Mucosa of rectum (tissue), 2 donors: ENCODE results near the gene B4GALT5.
"Not testable (repeated sequence)": the region's sequence is repeated elsewhere in the genome, so short reads cannot be mapped to it uniquely, and the experiment has no call there.

Experiments
- H3K27ac ChIP-seq, 2 donors: one replicate each; pipeline ENCODE4 v1.7.0; 2013; ENCODE audit warnings: inconsistent platforms in 2 of 2, low read depth in 2 of 2, low read length in 2 of 2
- H3K27me3 ChIP-seq, 2 donors: one replicate each; pipeline ENCODE4 v1.7.0; 2013; ENCODE audit warnings: low read length in 2 of 2; ENCODE audit not compliant: control insufficient read depth in 2 of 2, insufficient read depth in 2 of 2
- H3K36me3 ChIP-seq, 2 donors: one replicate each; pipeline ENCODE4 v1.7.0; 2013; ENCODE audit warnings: low read length in 2 of 2; ENCODE audit not compliant: control insufficient read depth in 2 of 2, insufficient read depth in 2 of 2
- H3K4me1 ChIP-seq, 2 donors: one replicate each; pipeline ENCODE4 v1.7.0; 2013; ENCODE audit warnings: low read length in 2 of 2, mild to moderate bottlenecking in 1 of 2; ENCODE audit not compliant: control insufficient read depth in 2 of 2, insufficient read depth in 2 of 2
- H3K4me3 ChIP-seq, 2 donors: one replicate each; pipeline ENCODE4 v1.7.0; 2013; ENCODE audit warnings: low read length in 2 of 2
- H3K9ac ChIP-seq, 2 donors: one replicate each; pipeline ENCODE4 v1.7.0; 2013; ENCODE audit warnings: low read length in 2 of 2, low read depth in 1 of 2, mild to moderate bottlenecking in 1 of 2
- H3K9me3 ChIP-seq, 2 donors: one replicate each; pipeline ENCODE4 v1.7.0; 2013; ENCODE audit warnings: low read length in 2 of 2; ENCODE audit not compliant: control insufficient read depth in 2 of 2
- donor health status: healthy.
- donor health status: Normal muscosa, but diverticular disease.

The B4GALT5 gene

DNA sequence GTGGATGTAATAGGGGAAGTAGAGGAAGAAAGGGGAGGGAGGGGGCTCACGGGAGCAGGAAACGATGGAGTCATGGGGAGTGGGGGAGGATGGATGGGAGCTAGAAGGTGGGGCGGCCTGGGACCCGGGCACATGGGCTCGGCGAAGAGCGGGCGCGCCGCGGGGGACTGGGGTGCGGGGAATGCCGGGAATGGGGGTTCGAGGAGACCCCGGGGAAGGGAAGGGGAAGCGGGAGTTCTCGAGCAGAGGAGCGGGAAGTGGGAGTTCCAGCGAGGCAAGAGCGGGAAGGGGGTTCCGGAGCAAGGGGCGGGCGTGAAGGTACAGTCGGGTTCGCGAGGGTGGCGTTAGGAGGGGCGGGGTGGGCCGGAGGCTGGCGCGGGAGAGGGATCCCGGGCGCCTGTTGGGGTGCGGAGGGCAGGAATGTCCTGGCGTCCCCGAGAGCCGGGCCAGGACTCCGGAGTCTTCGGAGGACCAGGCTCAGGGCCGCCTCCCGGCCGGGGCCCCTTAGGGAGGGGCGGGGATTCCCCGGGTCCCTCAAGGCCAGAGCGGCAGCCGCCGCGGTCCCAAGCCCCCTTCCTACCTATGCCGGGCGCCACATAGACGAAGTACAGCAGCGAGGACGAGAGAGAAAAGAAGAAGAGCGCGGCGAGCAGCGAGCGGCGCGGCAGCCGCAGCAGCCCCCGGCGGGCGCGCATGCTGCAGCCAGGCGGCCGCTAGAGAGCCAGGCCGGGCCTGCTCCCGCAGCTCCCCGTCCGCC is 504 bp downstream of the B4GALT5 start:
- Histone ChIP-seq H3K9me3 (no peaks in the 10 kb centered on the region), H3K4me1 (peaks cover 12 to 18% of the 10 kb centered on the region in 2 donors), H3K27ac (peak overlapping the region; percentile 85 to 87), H3K36me3 (no peaks in the 10 kb centered on the region), H3K4me3 (peak overlapping the region; percentile 82 to 88), H3K27me3 (no peaks in the 10 kb centered on the region), H3K9ac (peak overlapping the region; percentile 81 to 97)

DNA sequence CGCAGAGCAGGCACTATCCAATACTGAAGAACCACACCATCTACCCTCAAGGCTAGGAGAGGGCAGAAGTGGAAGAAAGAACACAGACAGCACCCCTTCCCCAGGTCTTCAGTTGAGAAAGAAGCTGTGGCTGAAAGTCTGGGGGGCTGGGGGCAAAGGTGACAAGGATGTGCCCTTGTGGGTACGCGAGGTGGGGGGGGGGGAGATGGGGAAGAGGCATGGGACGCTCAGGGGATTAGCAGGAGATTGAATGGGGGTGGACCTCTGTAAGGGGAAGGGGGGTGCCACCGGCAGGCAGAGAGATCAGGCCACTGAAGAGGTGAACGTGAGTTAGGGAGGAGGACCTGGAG is 1.1 kb downstream of the B4GALT5 start:
- Histone ChIP-seq H3K36me3 (no peaks in the 10 kb centered on the region), H3K4me3 (peak overlapping the region; percentile 82 to 88), H3K27me3 (no peaks in the 10 kb centered on the region), H3K4me1 (peaks cover 12 to 18% of the 10 kb centered on the region in 2 donors), H3K9ac (peak overlapping the region; percentile 81 to 97), H3K27ac (peak overlapping the region; percentile 85 to 87), H3K9me3 (no peaks in the 10 kb centered on the region)

DNA sequence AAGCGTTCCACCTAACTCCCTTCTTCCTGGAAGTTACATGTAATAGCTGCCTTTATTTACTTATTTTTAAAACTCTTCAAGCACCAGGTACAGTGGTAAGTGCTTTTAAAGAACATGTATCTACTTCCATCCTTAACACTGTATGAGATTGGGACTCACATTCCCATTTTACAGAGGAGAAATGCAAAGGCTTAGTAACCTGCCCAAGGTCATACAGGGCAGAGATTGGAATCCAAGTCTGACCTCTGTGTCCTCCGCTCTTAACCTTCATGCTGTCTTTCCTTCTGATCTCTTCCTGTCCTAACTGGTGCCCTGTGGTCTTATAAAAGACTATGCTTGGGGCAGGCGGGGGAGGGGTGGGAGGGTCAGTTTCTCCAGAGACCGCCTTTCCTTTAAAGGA is 1.6 kb downstream of the B4GALT5 start:
- peak overlapping the region; percentile 82 to 88 for H3K4me3 ChIP-seq
- H3K36me3 ChIP-seq = no peaks in the 10 kb centered on the region
- no peaks in the 10 kb centered on the region for H3K27me3 ChIP-seq
- peak overlapping the region; percentile 5 to 97 for H3K9ac ChIP-seq
- H3K9me3 ChIP-seq = no peaks in the 10 kb centered on the region
- H3K27ac ChIP-seq = peak overlapping the region; percentile 85 to 87
- peaks cover 17 to 20% of the 10 kb centered on the region in 2 donors for H3K4me1 ChIP-seq

DNA sequence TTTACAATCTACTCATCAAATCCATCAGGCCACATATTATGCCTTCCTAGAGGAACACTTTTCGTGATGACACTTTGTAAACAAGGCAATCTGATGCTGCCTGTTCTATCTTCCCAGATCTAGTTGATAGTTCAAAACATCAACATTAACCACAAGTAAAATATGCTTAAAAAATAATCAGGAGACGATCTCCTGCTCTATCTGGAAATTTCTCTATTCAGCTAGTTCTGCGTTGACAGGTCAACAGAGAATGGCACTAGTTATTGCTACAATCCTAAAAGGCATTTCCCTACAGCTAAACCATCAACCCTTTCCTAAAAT is 2.1 kb downstream of the B4GALT5 start:
- H3K36me3 ChIP-seq = no peaks in the 10 kb centered on the region
- H3K27me3 ChIP-seq = no peaks in the 10 kb centered on the region
- peak overlapping the region; percentile 85 to 87 for H3K27ac ChIP-seq
- H3K4me3 ChIP-seq = peak overlapping the region; percentile 82 to 88
- no peaks in the 10 kb centered on the region for H3K9me3 ChIP-seq
- H3K9ac ChIP-seq = peak overlapping the region; percentile 5 to 97
- H3K4me1 ChIP-seq = peaks cover 21 to 25% of the 10 kb centered on the region in 2 donors

DNA sequence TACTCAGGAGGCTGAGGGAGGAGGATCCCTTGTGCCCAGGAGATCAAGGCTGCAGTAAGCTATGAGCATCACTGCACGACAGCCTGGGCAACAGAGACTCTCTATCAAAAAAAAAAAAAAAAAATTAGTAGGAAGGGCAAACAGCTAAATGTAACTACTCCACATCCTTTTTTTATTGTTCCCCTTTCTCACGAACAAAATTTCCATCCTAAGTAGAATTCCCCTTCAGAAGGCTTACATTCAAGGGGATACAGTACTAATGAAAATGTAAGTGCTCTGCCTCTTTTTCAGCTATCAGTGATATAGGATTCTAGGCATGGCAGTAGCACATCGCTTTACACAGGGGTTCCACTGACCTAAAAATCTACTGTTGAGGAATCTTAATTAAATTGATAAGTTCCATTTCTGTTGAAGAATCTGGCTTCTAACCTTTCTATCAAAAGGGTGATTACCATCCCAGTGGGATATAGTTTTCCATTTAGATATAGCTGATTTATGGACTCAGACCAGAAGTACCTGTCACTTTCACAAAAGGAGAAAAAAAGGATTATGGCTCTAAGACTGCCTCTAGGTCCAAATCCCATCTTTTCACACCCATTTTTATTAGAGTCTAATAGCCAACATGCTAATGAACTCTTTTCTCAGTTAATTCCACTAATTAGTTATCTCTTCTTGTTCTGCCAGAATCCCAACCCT is 2.6 kb downstream of the B4GALT5 start:
- Histone ChIP-seq H3K36me3 (no peaks in the 10 kb centered on the region), H3K9me3 (no peaks in the 10 kb centered on the region), H3K4me1 (peaks cover 23 to 29% of the 10 kb centered on the region in 2 donors), H3K9ac (peak overlapping the region in 1 of 2 donors; percentile 19), H3K4me3 (peak overlapping the region; percentile 9 to 82), H3K27me3 (no peaks in the 10 kb centered on the region), H3K27ac (peak overlapping the region in 1 of 2 donors; percentile 87)

DNA sequence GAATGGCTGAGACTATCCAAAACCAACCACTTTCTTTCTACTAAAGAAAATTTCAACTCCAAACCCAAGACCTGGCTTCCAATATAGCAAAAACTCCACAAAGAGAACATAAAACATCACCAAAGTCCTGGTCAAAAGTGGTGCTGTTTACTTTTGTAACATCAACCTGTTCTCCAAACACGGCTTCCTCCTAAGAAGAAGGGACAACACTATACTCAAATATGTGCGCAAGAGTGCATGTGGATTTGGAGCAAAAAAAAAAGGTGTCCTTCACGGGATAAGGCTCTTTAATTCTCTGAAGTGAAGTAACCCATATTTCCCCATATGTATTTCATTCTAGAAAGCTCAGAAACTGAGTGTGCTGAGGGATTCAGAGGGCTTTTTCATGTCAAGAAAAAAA is 6.6 kb downstream of the B4GALT5 start:
- peak overlapping the region; percentile 4 to 27 for H3K4me3 ChIP-seq
- H3K27me3 ChIP-seq = no peaks in the 10 kb centered on the region
- H3K9ac ChIP-seq = peak overlapping the region; percentile 64 to 69
- H3K9me3 ChIP-seq = no peaks in the 10 kb centered on the region
- H3K4me1 ChIP-seq = peaks cover 28% of the 10 kb centered on the region in 2 donors
- no peaks in the 10 kb centered on the region for H3K36me3 ChIP-seq
- H3K27ac ChIP-seq = peak overlapping the region; percentile 85 to 86

DNA sequence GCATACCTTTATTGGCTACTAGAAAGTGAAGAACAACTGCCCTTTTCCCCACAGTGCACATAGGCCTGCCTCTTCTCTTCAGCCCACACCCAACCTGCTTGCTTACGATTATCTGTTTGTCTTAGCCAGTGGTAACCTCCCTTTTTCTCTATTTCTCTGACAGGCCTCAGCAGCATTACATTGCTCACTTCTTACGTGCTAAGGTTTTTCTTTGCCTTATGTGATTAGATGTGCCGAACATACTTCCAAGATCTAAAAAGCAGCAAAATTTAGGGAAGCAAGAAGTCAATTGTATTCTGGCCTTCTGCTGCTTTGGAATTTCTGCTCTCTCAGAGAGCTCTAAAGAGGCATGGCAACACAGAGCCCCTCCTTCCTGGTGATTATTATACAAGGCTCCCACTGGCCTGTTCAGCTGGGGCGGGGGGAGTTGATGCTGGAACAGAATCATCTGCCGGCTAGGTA is 7.0 kb downstream of the B4GALT5 start:
- peak overlapping the region; percentile 64 to 69 for H3K9ac ChIP-seq
- peak overlapping the region; percentile 4 to 27 for H3K4me3 ChIP-seq
- peaks cover 23 to 24% of the 10 kb centered on the region in 2 donors for H3K4me1 ChIP-seq
- H3K36me3 ChIP-seq = no peaks in the 10 kb centered on the region
- peak overlapping the region; percentile 85 to 86 for H3K27ac ChIP-seq
- no peaks in the 10 kb centered on the region for H3K9me3 ChIP-seq
- no peaks in the 10 kb centered on the region for H3K27me3 ChIP-seq

DNA sequence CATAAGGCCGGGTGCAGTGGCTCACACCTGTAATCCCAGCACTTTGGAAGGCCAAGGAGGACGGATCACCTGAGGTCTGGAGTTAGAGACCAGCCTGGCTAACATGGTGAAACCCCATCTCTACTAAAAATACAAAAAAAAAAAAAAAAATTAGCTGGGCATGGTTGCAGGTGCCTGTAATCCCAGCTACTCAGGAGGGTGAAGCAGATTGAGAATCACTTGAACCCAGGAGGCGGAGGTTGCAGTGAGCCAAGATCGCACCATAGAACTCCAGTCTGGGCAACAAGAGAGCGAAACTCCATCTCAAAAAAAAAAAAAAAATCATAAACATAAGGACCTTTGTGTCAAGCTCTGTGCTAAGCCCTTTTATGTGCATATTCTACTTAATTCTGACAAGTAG is 7.8 kb downstream of the B4GALT5 start:
- H3K9ac ChIP-seq, H3K9me3 ChIP-seq, H3K27me3 ChIP-seq, H3K4me3 ChIP-seq, H3K36me3 ChIP-seq: not testable (repeated sequence)
- Histone ChIP-seq H3K27ac (peak overlapping the region; percentile 85 to 86), H3K4me1 (peaks cover 20 to 21% of the 10 kb centered on the region in 2 donors)

DNA sequence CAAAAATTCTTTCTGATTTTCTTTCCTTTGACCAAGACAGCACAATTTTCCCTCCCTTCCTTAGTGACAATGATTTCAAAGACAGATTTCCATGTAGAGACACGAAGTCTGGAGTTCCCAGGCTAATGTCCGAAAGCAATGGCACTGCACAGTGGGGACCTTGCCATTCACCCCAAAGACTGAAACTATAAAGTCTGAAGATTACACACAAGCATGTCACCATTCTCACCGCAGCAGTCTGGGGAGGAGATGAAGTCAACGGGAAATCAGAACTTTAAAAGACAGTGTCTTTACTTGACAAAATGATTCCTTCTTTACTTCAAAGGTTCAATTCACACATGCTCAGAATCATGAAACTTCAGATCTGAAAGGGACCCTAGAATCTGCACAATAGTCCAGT is 8.3 kb downstream of the B4GALT5 start:
- H3K4me3 ChIP-seq = no peak overlapping the region
- peak overlapping the region; percentile 29 to 51 for H3K27ac ChIP-seq
- H3K4me1 ChIP-seq = peaks cover 20 to 21% of the 10 kb centered on the region in 2 donors
- no peaks in the 10 kb centered on the region for H3K27me3 ChIP-seq
- H3K36me3 ChIP-seq = no peaks in the 10 kb centered on the region
- H3K9me3 ChIP-seq = no peaks in the 10 kb centered on the region
- no peak overlapping the region for H3K9ac ChIP-seq

DNA sequence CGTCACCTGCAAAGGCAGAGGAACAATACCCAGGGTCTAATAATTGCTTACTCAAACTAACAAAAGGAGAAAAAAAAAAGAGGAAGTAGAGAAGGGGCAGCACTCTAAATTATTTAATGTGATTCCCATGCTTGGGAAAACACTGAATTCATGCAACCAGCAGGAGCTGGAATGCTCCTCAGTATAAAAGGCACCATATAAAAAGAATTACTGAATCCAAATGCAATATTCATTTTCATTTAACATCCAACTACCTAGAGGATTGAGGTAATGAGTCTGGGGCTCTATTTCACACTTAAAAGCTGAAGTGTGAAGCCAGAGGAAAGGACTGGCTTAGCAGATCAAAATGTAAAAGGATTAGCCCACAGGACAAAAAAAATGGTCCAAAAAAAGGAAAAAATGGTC is 8.7 kb downstream of the B4GALT5 start:
- Histone ChIP-seq H3K4me3 (no peak overlapping the region), H3K9me3 (no peaks in the 10 kb centered on the region), H3K9ac (no peak overlapping the region), H3K27ac (peak overlapping the region in 1 of 2 donors; percentile 29), H3K36me3 (no peaks in the 10 kb centered on the region), H3K27me3 (no peaks in the 10 kb centered on the region), H3K4me1 (peaks cover 20 to 21% of the 10 kb centered on the region in 2 donors)
